Central memory CD4-positive, alpha-beta T cell (primary cell): ENCODE results near the gene JAKMIP2.
"Not testable (repeated sequence)": the region's sequence is repeated elsewhere in the genome, so short reads cannot be mapped to it uniquely, and the experiment has no call there.

Experiments
- DNase-seq: peaks from one replicate; pipeline ENCODE4 v3.0.0; 2022

Gene JAKMIP2

DNA sequence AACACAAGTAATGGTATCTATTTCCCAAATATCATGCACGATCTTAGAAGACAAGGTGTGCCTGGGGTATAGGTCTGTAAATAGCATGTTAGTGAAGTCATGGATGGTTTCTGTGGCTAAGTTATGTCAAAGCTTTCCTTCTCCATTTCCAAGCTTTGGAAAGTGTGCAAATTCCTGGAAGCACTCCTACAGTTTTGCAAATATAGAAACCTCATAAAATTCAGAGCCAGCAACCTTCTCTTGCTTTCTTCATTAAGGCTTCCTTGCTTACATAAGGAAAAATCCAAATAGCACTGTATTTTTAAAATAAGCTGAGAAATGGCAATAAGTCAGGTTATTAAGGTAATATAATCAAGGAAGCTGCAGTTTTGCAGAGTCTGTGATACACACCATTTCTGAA, 138.1 kb downstream of the JAKMIP2 start:
- no peak for DNase-seq

DNA sequence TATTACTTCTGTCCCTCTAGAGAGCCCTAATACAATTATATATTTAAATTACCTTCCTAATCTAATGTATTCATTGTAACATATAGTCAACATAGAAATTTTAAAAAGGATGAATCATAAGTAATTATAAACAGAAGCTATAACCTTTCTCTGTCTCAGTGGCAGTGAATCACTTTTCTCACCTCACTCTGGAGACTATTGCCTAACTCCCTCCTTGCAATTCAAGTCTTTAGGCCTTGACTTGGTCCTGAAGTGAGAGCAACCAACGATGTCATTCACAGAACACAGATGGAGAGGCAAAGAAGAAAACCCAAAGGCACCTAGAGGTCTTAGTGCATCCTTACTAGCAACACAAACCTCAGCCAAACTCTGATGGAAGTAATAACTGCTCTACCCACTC, 139.4 kb downstream of the JAKMIP2 start:
- DNase-seq, result no peak

DNA sequence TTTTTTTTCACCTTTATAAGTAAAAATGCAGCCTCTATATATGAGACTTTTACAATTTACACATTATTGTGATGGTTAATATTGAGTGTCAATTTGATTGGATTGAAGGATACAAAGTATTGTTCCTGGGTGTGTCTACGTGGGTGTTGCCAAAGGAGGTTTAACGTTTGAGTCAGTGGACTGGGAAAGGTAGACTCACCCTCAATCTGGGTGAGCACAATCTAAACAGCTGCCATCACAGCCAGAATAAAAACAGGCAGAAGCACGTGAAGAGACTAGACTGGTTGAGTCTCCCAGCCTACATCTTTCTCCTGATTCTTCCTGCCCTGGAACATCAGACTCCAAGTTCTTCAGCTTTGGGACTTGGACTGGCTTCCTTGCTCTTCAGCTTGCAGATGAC, 139.9 kb downstream of the JAKMIP2 start:
- DNase-seq, result no peak

DNA sequence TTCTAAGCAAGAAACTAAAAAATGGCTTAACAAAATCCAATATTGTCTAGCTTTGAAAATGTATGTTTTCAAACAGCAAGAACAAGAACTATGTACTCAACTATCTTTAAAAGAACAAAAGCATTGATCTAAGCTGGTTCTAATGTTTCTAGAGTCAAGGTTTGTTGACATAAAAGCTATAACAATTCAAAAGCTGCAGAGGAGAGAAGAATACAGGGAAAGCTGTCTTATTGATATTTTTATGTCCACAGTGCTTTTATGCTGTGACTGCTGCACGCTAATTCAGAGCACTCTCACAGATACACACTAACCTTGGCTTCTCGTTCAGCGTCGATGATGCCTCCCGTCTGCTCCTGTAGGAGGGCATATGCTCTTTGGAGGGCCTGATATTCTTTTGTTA, 143.2 kb downstream of the JAKMIP2 start:
- DNase-seq, result no peak

DNA sequence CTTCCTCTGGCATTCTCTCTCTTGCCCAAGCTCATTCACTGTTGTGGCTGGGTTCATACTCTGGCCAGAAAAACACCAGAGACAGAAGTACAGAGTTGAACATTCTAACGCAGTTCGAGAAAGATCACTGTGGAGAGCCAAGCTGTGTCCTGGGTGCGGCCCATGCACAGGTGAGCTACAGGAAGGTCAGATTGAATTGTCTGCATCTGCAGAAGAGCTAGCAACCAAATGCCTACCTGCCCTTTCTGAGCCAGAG, 145.9 kb downstream of the JAKMIP2 start:
- DNase-seq, result no peak

DNA sequence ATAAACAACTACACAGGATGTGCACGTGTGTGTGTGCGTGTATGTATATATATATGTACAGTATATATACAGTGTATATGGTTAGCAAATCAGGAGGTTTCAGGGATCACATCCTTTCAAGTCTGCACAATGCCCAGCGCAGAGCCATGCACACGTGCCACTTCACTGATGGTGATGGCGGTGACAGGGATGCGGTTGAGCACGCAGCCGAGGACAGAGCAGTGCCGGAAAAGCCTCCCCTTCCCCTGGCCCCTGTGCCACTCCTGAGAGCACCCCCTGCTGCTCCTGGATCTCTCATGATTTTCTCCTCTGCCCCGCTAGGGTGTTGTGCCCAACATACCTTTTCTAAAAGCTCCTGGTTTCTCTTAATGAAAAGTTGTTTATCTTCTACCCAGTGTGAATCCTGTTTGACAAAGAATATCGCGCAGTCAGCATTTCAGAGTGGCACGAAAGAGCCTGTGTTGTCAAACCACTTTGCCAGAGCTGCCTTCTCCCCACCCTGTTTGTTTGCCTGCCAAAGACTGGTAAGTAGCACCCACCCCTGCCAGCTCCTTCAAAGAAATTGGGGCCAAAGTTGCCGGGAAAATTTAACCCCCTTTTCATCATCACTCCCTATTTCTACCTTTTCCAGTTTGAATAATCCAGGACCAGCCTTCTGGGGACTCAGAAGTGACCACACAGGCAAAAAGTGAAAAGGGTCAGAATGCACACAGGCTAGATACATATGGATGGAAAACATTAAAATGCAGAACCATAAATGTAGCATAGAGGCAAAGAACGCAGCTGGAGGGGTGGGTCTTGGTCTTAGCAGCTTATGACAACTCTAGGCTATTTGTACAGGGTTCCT, 146.4 kb downstream of the JAKMIP2 start:
- DNase-seq, result no peak

DNA sequence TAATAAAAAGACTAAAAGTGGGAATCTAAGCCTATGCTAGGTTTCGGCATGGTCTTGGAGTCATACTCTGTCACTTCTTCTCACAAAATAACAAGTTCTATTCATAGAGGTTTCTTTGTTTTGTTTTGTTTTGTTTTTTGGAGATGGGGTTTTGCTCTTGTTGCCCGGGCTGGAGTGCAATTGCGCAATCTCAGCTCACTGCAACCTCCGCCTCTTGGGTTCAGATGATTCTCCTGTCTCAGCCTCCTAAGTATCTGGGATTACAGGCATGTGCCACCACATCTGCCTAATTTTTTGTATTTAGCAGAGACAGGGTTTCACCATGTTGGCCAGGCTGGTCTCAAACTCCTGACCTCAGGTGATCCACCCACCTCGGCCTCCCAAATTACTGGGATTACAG, 147.1 kb downstream of the JAKMIP2 start:
- DNase-seq, result not testable (repeated sequence)

DNA sequence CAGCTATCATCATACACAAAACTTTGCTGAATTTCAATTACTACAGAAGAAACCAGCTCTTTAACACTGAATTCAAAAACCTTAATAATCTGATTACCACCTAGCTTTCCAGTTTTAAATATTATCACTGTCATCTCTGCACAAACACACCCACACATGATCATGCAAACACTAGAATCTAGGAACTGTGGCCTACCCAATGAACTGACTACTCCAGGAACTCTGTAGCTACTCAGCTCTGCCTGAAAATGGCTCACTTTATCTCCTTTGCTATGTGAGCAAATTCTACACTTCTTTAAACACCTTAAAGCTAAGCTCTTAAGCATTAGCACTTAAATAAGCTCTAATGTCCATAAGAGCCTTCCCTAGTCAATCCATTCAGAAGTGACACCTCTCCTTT, 149.4 kb downstream of the JAKMIP2 start:
- DNase-seq, result no peak

DNA sequence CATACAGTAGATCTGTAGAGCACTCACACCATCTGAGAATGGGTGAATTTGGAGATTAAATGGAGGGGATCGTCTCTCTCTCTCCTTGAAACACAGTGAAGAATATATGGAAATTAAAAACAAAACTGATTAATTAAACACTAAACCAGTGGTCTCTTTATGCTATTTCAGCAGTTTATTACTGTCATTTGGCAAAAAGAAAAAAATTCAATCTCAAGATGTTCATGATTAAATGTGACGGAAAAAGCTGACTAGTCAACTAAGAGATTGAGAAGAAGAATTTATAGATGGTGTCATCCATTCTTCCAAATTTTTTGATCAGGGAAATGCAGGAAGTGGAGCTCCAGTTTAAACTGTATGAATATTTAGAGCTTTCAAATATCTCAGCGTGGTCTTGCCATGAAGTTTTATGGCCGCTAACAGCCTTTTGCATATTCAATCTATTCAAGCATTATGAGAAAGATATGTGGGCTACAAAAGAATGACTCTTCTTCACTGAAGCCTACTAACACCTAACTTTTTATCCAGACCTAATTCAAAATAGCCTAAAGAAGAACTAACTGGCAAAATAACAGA, 151.0 kb downstream of the JAKMIP2 start:
- DNase-seq, result no peak

DNA sequence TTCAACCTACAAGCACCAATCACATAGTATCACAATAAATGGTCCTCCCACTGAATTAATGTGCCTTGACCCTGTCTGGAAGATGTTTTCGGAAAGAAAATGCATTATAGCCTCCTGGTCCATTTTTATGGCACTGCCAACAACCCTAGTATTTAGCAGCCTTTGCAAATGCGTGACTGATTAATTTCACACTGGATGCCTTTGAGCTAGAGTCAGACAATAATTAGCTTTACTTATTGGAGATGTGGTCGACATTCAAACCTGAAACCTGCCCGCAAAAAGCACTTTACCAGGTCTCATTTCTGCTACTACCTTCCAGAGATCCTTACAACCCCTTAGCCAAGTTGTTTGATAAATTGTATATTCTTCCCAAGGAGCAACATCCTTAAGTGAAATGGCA, 153.3 kb downstream of the JAKMIP2 start:
- DNase-seq, result no peak

DNA sequence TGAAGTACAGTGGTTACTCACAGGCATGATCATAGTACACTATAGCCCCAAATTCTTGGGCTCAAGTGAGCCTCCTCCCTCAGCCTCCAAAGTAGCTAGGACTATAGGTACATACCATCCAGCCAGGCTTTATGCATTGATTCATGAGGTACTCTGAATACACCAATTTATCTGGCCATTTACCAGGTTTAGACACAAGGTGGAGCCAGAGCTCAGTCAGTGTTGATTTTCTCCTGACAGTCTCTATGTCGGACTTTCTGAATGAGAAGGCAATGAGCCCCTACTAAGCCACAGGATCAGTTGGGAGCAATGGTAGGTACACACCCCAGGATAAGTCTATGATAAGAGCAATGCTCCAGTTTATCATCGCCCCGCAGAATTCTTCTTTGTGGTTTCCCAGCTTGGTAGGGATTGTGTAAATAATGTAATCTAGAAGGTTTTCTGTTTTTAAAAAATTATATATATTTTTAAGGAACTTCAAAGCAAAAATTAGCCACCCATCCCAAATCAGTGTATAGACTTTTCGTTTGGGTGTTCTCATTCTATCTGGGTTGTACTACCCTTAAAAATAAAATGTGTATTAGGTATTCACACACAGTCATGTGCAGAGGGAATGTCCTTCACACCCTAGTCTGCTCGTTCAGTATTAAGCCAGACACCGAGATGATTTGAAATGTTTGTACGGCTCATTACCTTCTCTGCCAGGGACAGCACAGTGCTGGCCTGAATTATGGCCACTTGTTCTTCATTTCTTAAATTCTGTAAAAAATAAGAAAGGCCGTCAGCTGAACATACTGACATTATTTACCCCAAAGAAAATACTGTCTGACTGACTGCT, 154.3 kb downstream of the JAKMIP2 start:
- peak; percentile 18 for DNase-seq

DNA sequence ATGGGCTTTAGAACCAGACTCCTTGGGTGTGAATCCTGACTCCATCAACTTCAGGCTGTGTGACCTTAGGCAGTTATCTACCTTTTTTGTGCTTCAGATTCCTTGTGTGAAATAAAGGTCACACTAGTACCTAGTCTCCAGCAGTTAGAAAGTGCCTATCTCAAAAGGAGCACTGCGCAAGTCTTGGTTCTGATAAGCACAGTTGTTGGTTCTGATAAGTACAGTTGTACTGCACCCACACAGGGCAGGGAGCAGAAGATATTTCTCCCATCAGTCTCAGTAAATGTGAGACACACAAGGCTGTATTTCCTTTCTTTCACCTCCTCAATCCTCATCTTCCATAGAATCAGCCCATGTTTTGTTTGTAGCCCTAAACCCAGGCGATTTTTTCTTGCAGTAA, 156.1 kb downstream of the JAKMIP2 start:
- DNase-seq, result no peak

DNA sequence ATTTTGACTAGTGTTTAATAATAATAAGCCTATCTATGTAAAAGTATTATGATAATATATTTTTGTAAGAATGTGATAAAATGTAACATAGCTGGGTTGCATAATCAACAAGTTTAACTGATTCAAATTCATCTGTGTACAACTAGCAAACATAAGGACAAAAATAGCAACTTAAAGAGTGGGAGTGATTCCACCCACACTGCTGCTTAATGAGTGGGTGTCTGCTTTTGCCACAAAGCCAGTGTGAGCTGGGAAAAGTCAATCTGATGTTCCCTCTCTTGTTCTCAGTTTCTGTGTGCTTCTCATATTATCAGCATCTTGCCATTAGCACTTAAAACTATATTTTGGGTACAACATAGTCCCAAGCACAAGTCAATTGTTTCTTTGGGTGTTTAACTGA, 161.5 kb downstream of the JAKMIP2 start:
- DNase-seq, result no peak

DNA sequence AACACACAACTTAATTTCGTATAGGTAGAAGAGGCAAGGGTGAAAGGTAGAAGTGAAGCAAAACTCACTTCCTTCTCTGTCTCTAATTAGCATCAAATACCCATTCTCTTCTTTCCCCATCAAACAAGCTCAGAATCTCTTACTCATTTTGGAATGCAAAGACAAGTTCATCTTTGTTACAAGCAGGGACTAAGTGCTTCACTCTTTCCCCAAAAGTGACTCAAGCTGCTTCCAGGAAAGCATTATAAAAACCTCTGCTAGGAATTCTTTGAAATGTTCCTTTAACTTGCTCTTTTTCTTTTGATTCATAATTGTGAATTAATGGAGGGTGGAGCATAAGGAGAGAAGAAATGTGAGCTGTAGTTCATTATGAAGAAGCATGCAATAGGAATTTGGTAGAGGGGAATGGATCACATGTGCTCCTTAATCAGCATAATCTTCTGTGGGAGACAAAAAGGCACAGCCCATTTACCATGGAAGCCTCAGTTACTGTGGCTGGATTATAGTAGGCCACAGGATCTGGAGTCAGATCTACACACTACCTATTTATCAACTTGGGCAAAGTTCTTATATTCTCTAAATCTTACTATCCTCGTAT, 163.1 kb downstream of the JAKMIP2 start:
- no peak for DNase-seq

DNA sequence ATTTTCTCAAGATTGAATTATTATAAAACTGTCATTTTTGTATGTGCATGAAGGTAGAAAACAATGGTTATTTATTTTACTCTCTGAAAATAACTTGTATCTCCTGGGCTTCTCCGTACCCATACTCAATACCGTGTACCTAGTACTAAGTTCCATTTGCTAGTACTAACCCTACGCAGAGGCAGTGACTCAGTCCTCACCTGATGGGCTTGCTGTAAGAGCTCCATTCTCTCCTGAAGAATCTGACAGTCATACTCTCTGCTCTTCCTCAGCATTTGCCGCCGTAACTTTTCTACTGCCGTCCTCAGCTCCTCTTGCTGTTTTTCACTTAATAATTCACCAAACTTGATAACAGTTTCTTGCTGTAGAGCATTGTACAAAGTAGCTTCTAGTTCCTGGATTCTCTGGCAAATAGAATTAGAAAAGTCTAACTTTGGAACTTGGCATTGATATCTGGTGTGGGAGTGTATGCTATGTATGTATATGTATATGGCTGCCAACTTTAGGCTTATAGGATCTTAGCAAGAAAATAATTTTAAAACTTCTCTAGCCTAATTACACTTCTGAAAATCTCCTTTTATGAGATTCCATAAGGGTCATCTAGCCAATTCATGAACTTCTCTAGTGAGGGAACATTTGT, 164.7 kb downstream of the JAKMIP2 start:
- DNase-seq, result no peak

DNA sequence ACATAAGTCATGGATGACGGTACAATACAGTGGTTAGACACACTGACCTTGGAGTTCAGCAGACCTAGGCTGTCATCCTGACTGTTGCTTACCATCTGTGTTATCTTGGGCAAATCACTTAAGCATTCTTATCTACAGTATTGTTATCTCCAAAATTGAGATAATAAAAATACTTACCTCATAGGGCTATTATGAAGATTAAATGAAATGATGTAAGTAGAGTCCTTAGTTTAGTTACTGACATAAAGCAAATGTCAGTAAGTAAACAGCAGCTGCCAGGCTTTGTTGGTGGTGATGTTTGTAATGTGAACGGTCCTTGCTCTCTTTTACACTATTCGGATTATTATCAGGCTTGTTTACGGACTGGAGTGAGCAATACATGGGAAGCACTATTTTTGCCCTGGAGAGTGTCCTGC, 165.3 kb downstream of the JAKMIP2 start:
- DNase-seq, result no peak

DNA sequence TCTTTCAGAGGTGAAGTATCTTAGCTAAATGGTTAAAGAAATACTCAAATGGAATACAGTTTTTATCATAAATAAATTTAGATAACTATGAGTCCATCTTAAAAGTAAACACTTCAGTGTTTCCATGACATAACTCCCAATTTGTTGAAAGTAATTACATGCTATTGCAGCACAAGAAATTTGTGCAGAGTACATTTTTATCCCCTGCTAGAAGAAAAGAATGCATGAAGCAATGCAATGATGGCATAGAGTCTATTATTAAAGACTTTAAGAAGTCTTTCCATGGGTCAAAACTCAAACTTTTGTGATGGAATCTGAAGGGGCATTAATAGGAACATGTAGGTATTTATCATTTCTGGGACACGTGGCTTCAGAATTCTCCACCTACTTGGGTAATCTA, 166.1 kb downstream of the JAKMIP2 start:
- DNase-seq, result no peak

DNA sequence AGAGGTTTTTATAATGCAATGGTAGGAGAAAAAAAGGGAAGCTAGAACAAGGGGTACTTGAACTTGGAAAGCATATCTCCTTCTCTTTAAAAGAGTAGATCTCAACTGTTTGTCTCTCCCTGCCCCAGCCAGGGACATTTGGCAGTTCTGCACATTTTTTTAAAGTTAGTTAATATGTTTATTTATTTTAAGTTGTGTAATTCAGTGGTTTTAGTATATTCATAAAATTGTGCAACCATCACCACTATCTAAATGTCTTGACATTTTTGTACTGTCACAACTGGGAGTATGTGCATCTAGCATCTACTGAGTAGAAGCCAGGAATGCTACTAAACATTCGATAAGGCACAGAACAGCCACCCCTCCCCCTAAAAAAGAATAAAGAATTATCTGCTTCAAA, 169.2 kb downstream of the JAKMIP2 start:
- DNase-seq, result no peak

DNA sequence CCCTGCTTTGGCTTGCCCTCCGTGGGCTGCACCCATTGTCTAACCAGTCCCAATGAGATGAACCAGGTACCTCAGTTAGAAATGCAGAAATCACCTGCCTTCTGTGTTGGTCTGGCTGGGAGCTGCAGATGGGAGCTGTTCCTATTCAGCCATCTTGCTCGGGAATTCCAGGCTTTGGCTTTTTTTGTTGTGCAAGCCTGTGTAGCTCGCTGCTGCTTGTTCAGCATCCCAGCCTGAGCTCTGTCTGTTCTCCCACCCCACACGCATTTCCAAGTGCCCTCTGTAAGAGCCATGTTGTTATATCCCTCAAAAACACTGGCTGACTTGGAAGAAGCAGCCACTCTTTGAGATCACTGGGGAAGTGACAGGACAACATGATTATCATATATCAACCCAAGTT, 171.0 kb downstream of the JAKMIP2 start:
- DNase-seq, result no peak

DNA sequence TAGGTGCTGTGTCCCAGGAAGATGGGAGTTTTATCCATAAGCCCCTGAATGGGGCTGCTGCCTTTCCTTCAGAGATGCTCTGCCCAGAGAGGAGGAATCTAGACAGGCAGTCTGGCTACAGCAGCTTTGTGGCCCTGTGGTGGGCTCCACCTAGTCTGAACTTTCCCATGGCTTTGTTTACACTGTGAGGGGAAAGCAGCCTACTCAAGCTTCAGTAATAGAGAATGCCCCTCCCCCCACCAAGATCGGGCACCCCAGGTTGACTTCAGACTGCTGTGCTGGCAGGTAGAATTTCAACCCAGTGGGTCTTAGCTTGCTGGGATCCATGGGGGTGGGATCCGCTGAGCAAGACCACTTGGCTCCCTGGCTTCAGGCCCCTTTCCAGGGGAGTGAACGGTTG, 171.7 kb downstream of the JAKMIP2 start:
- DNase-seq, result no peak

DNA sequence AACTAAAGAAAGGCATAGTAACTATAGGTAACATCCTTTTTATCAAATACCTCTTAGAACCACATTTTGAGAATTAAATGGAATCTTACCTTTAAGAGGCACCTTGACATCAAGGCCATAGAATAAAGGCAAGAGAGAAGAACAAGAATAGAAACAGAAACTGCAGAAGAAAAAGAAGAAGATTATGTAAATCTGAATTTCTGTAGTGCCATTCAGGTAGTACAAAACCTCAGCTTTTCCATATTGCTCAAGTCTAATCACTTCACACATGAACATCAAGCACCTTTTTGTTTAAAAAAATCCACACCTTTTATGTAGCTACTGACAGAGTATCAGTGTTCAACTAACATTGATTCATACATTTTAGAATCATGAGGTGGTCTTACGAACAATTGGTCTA, 180.9 kb downstream of the JAKMIP2 start:
- no peak for DNase-seq

DNA sequence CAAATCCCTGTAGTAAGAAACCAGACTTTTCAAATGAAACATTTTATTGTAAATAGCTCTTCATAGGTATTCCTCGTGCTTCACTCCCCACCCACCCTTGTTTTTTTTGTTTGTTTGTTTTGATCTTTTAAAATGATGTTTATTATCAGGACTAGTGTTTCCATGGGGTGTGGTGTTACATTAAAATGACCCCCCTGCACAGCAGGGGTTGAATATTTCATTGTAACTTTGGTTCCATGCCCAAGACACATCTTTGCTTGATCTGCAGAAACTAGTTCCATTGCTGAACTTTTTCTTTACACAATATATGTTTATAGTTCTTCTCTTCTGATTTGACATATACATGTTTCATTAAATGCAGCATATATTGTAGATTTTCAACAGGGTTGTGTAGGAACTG, 191.4 kb downstream of the JAKMIP2 start:
- no peak for DNase-seq

DNA sequence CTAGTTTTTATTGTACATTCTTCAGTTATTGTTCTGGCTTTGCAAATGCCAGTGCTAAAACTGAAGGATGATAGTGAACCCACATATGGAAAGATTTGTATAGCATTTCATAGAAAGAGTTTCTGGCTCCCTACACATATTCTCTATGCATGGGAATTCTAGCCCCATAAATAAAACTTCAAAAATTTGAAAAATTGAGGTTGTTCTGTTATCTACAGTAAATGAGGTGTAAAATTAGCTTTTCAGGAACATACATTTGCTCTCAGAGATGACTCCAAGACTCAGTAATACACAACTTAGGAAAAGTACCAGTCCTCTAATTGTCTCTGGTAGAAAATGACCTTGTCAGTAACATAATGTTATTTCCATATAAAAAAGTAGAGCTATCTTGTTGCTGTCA, 192.4 kb downstream of the JAKMIP2 start:
- no peak for DNase-seq
